ENCODE results near the gene CTDP1.

CTDP1 gene

GRCh38 chr18:79704631-79705030 lies 25.0 kb downstream of the CTDP1 start:
- H3K36me3 Mint-ChIP-seq (ENCODE audit: insufficient read depth), result peaks cover 47% of the 10 kb centered on the region
- ATAC-seq (replicated peaks; ENCODE audit: extremely low read depth, poor library complexity, severe bottlenecking) (no peak), DNase-seq (ENCODE audit: low spot score in 2 of 2) (no peak)
- no peaks in the 10 kb centered on the region for H3K9me3 Mint-ChIP-seq
- no peaks in the 10 kb centered on the region for H3K27me3 Mint-ChIP-seq
- H3K4me1 Mint-ChIP-seq, result peaks cover 29% of the 10 kb centered on the region
- H3K4me3 Mint-ChIP-seq, result no peak overlapping the region
- H3K27ac Mint-ChIP-seq (ENCODE audit: low read depth), result no peak overlapping the region

DNA sequence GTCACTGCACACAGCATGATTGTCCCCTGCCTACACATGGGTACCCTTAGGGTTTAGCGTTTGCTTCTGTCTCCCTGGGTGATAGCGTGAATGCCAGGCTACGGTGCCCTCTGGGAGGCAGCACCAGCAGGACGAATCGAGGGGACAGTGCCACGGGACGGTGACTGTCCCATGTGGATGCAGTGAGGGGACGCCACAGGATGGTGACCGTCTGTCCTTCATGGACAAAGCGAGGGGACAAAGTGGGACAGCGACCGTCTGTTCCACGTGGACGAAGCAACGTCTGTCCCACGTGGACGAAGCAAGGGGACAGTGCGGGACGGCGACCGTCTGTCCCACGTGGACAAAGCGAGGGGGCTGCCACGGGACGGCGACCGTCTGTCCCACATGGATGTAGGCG lies 25.7 kb downstream of the CTDP1 start:
- Mint-ChIP-seq H3K27me3 (no peaks in the 10 kb centered on the region), H3K27ac (ENCODE audit: low read depth) (peak overlapping the region; percentile 82), H3K4me3 (no peak overlapping the region), H3K9me3 (no peaks in the 10 kb centered on the region), H3K36me3 (ENCODE audit: insufficient read depth) (peaks cover 50% of the 10 kb centered on the region), H3K4me1 (peaks cover 26% of the 10 kb centered on the region)
- no peak for ATAC-seq (replicated peaks; ENCODE audit: extremely low read depth, poor library complexity, severe bottlenecking)
- DNase-seq (ENCODE audit: low spot score in 2 of 2), result no peak

DNA sequence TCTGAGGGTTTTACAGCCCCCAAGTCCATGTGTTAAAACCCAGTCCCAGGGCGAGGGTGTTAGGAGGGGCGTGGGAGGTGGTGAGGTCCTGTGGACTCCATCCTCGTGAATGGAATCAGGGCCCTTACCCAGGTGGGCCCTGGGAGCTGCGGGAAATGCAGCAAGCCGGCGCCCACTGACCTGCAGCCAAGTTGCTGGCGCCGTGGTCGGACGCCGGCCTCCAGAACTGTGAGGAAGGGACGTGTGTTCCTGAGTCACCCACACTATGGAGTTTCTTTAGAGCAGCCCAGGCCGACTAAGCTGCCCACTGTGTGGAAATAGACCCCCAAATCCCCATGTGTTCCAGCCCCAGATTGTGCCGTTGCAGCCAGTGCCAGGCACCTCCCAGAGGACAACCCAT lies 26.4 kb downstream of the CTDP1 start:
- no peak for DNase-seq (ENCODE audit: low spot score in 2 of 2)
- Mint-ChIP-seq H3K27ac (ENCODE audit: low read depth) (no peak overlapping the region), H3K4me1 (peaks cover 25% of the 10 kb centered on the region), H3K36me3 (ENCODE audit: insufficient read depth) (peaks cover 56% of the 10 kb centered on the region), H3K27me3 (no peaks in the 10 kb centered on the region), H3K4me3 (no peak overlapping the region), H3K9me3 (no peaks in the 10 kb centered on the region)
- ATAC-seq (replicated peaks; ENCODE audit: extremely low read depth, poor library complexity, severe bottlenecking), result no peak

GRCh38 chr18:79706658-79707057 lies 27.1 kb downstream of the CTDP1 start:
- no peak overlapping the region for H3K27ac Mint-ChIP-seq (ENCODE audit: low read depth)
- no peaks in the 10 kb centered on the region for H3K9me3 Mint-ChIP-seq
- peaks cover 22% of the 10 kb centered on the region for H3K4me1 Mint-ChIP-seq
- H3K4me3 Mint-ChIP-seq, result no peak overlapping the region
- peaks cover 60% of the 10 kb centered on the region for H3K36me3 Mint-ChIP-seq (ENCODE audit: insufficient read depth)
- no peak for ATAC-seq (replicated peaks; ENCODE audit: extremely low read depth, poor library complexity, severe bottlenecking)
- DNase-seq (ENCODE audit: low spot score in 2 of 2), result no peak
- H3K27me3 Mint-ChIP-seq, result no peaks in the 10 kb centered on the region

- DNase-seq (ENCODE audit: low spot score in 2 of 2), result no peak
- H3K27ac Mint-ChIP-seq (ENCODE audit: low read depth), result peak overlapping the region; percentile 9
- ATAC-seq (replicated peaks; ENCODE audit: extremely low read depth, poor library complexity, severe bottlenecking), result no peak
- no peak overlapping the region for H3K4me3 Mint-ChIP-seq
- no peaks in the 10 kb centered on the region for H3K27me3 Mint-ChIP-seq
- peaks cover 62% of the 10 kb centered on the region for H3K36me3 Mint-ChIP-seq (ENCODE audit: insufficient read depth)
- peaks cover 20% of the 10 kb centered on the region for H3K4me1 Mint-ChIP-seq
- H3K9me3 Mint-ChIP-seq, result no peaks in the 10 kb centered on the region
Observed at GRCh38 chr18:79707239-79707638, 27.6 kb downstream of the CTDP1 start.

DNA sequence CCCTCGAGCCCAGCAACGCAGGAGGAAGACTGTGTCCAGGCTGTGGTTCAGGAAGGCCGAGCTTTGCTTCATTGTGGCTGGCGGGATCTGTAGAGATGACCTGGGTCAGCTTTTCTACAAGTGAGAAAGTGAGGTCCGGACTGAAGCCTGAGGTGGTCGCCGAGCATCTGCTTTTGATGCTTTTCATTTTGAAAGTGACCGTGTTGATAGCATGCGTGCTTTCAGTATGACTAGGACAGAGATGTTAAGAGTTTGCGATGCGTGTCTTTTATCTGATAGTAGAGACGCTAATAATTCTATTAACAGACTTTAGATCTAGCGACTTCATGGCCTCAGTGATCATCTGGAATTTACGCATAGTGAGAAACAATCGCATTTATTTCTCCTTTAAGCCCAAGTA lies 28.1 kb downstream of the CTDP1 start:
- no peak for ATAC-seq (replicated peaks; ENCODE audit: extremely low read depth, poor library complexity, severe bottlenecking)
- Mint-ChIP-seq H3K36me3 (ENCODE audit: insufficient read depth) (peaks cover 65% of the 10 kb centered on the region), H3K27me3 (no peaks in the 10 kb centered on the region), H3K27ac (ENCODE audit: low read depth) (peak overlapping the region; percentile 9), H3K4me3 (no peak overlapping the region), H3K9me3 (no peaks in the 10 kb centered on the region), H3K4me1 (peaks cover 20% of the 10 kb centered on the region)
- no peak for DNase-seq (ENCODE audit: low spot score in 2 of 2)

- Mint-ChIP-seq H3K27me3 (no peaks in the 10 kb centered on the region), H3K9me3 (no peaks in the 10 kb centered on the region), H3K36me3 (ENCODE audit: insufficient read depth) (peaks cover 67% of the 10 kb centered on the region), H3K4me1 (peaks cover 19% of the 10 kb centered on the region), H3K4me3 (no peak overlapping the region), H3K27ac (ENCODE audit: low read depth) (no peak overlapping the region)
- ATAC-seq (replicated peaks; ENCODE audit: extremely low read depth, poor library complexity, severe bottlenecking) (no peak), DNase-seq (ENCODE audit: low spot score in 2 of 2) (no peak)
Observed at GRCh38 chr18:79708412-79708811, 28.8 kb downstream of the CTDP1 start.

GRCh38 chr18:79712206-79712857 lies 32.7 kb downstream of the CTDP1 start:
- Mint-ChIP-seq H3K27ac (ENCODE audit: low read depth) (no peak overlapping the region), H3K4me1 (no peaks in the 10 kb centered on the region), H3K36me3 (ENCODE audit: insufficient read depth) (peaks cover 58% of the 10 kb centered on the region), H3K4me3 (no peak overlapping the region), H3K9me3 (no peaks in the 10 kb centered on the region), H3K27me3 (no peaks in the 10 kb centered on the region)
- ATAC-seq (replicated peaks; ENCODE audit: extremely low read depth, poor library complexity, severe bottlenecking) (no peak), DNase-seq (ENCODE audit: low spot score in 2 of 2) (no peak)

GRCh38 chr18:79713341-79713740 lies 33.7 kb downstream of the CTDP1 start:
- Mint-ChIP-seq H3K9me3 (no peaks in the 10 kb centered on the region), H3K4me1 (no peaks in the 10 kb centered on the region), H3K27ac (ENCODE audit: low read depth) (no peak overlapping the region), H3K36me3 (ENCODE audit: insufficient read depth) (peaks cover 49% of the 10 kb centered on the region), H3K4me3 (no peak overlapping the region), H3K27me3 (no peaks in the 10 kb centered on the region)
- ATAC-seq (replicated peaks; ENCODE audit: extremely low read depth, poor library complexity, severe bottlenecking) (no peak), DNase-seq (ENCODE audit: low spot score in 2 of 2) (no peak)

- H3K4me3 Mint-ChIP-seq, result no peak overlapping the region
- ATAC-seq (replicated peaks; ENCODE audit: extremely low read depth, poor library complexity, severe bottlenecking), result no peak
- H3K27me3 Mint-ChIP-seq, result no peaks in the 10 kb centered on the region
- H3K27ac Mint-ChIP-seq (ENCODE audit: low read depth), result peak overlapping the region; percentile 51
- H3K36me3 Mint-ChIP-seq (ENCODE audit: insufficient read depth), result peaks cover 48% of the 10 kb centered on the region
- peaks cover 9% of the 10 kb centered on the region for H3K4me1 Mint-ChIP-seq
- no peak for DNase-seq (ENCODE audit: low spot score in 2 of 2)
- H3K9me3 Mint-ChIP-seq, result no peaks in the 10 kb centered on the region
Observed at GRCh38 chr18:79714531-79715240, 35.1 kb downstream of the CTDP1 start.

GRCh38 chr18:79715280-79715679 lies 35.7 kb downstream of the CTDP1 start:
- DNase-seq (ENCODE audit: low spot score in 2 of 2) (no peak), ATAC-seq (replicated peaks; ENCODE audit: extremely low read depth, poor library complexity, severe bottlenecking) (no peak)
- Mint-ChIP-seq H3K4me1 (peaks cover 9% of the 10 kb centered on the region), H3K36me3 (ENCODE audit: insufficient read depth) (peaks cover 44% of the 10 kb centered on the region), H3K27ac (ENCODE audit: low read depth) (peak overlapping the region; percentile 51), H3K9me3 (no peaks in the 10 kb centered on the region), H3K4me3 (no peak overlapping the region), H3K27me3 (no peaks in the 10 kb centered on the region)

DNA sequence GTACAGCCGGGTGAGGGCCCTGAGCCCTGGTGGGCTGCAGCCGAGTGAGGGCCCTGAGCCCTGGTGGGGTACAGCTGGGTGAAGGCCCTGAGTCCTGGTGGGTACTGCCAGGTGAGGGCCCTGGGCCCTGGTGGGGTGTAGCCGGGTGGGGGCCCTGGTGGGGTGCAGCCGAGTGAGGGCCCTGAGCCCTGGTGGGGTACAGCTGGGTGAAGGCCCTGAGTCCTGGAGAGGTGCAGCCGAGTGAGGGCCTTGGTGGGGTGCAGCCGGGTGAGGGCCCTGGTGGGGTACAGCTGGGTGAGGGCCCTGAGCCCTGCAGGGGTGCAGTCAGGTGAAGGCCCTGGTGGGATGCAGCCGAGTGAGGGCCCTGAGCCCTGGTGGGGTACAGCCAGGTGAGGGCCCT lies 37.5 kb downstream of the CTDP1 start:
- Mint-ChIP-seq H3K27ac (ENCODE audit: low read depth) (no peak overlapping the region), H3K4me1 (peaks cover 15% of the 10 kb centered on the region), H3K27me3 (no peaks in the 10 kb centered on the region), H3K9me3 (no peaks in the 10 kb centered on the region), H3K4me3 (no peak overlapping the region), H3K36me3 (ENCODE audit: insufficient read depth) (peaks cover 40% of the 10 kb centered on the region)
- DNase-seq (ENCODE audit: low spot score in 2 of 2) (no peak), ATAC-seq (replicated peaks; ENCODE audit: extremely low read depth, poor library complexity, severe bottlenecking) (no peak)

GRCh38 chr18:79717555-79718074 lies 38.0 kb downstream of the CTDP1 start:
- Mint-ChIP-seq H3K4me3 (no peak overlapping the region), H3K9me3 (no peaks in the 10 kb centered on the region), H3K27me3 (no peaks in the 10 kb centered on the region), H3K36me3 (ENCODE audit: insufficient read depth) (peaks cover 36% of the 10 kb centered on the region), H3K4me1 (peaks cover 15% of the 10 kb centered on the region), H3K27ac (ENCODE audit: low read depth) (no peak overlapping the region)
- DNase-seq (ENCODE audit: low spot score in 2 of 2) (no peak), ATAC-seq (replicated peaks; ENCODE audit: extremely low read depth, poor library complexity, severe bottlenecking) (no peak)
